ENCODE data around the gene PTPRD.

The PTPRD gene

GRCh38 chr9:8815219-8815618 is 1797.6 kb downstream of the PTPRD start:
- TF ChIP-seq TAF1 (IDR thresholded peaks at IDR 0.05; ENCODE audit: borderline replicate concordance, low read depth, low read length): no peak
- TF ChIP-seq POLR2AphosphoS5 (IDR thresholded peaks at IDR 0.05; ENCODE audit: low read depth, low read length): no peak
- TF ChIP-seq POLR2A (IDR thresholded peaks at IDR 0.05; ENCODE audit: low read depth, low read length): no peak
- FAIRE-seq: no peak
- no peak for DNase-seq (ENCODE audit: insufficient read length)

GRCh38 chr9:8812888-8813287 is 1799.9 kb downstream of the PTPRD start:
- FAIRE-seq (no peak), DNase-seq (ENCODE audit: insufficient read length) (no peak)
- no peak for TF ChIP-seq TAF1 (IDR thresholded peaks at IDR 0.05; ENCODE audit: borderline replicate concordance, low read depth, low read length)
- TF ChIP-seq POLR2A (IDR thresholded peaks at IDR 0.05; ENCODE audit: low read depth, low read length): no peak
- TF ChIP-seq POLR2AphosphoS5 (IDR thresholded peaks at IDR 0.05; ENCODE audit: low read depth, low read length): no peak

- no peak for FAIRE-seq
- TF ChIP-seq POLR2AphosphoS5 (IDR thresholded peaks at IDR 0.05; ENCODE audit: low read depth, low read length) (no peak), POLR2A (IDR thresholded peaks at IDR 0.05; ENCODE audit: low read depth, low read length) (no peak), TAF1 (IDR thresholded peaks at IDR 0.05; ENCODE audit: borderline replicate concordance, low read depth, low read length) (no peak)
- DNase-seq (ENCODE audit: insufficient read length): no peak
These were observed 1803.1 kb downstream of the PTPRD start for GRCh38 chr9:8809741-8810140.

- no peak for TF ChIP-seq POLR2AphosphoS5 (IDR thresholded peaks at IDR 0.05; ENCODE audit: low read depth, low read length)
- no peak for TF ChIP-seq TAF1 (IDR thresholded peaks at IDR 0.05; ENCODE audit: borderline replicate concordance, low read depth, low read length)
- TF ChIP-seq POLR2A (IDR thresholded peaks at IDR 0.05; ENCODE audit: low read depth, low read length): no peak
- no peak for FAIRE-seq
- DNase-seq (ENCODE audit: insufficient read length): no peak
These were observed 1806.7 kb downstream of the PTPRD start for GRCh38 chr9:8806150-8806549.

- no peak for DNase-seq (ENCODE audit: insufficient read length)
- TF ChIP-seq POLR2AphosphoS5 (IDR thresholded peaks at IDR 0.05; ENCODE audit: low read depth, low read length) (no peak), POLR2A (IDR thresholded peaks at IDR 0.05; ENCODE audit: low read depth, low read length) (no peak), TAF1 (IDR thresholded peaks at IDR 0.05; ENCODE audit: borderline replicate concordance, low read depth, low read length) (no peak)
- FAIRE-seq: no peak
These were observed 1808.2 kb downstream of the PTPRD start for GRCh38 chr9:8804613-8805012.

GRCh38 chr9:8802242-8802641 is 1810.6 kb downstream of the PTPRD start:
- FAIRE-seq (no peak), DNase-seq (ENCODE audit: insufficient read length) (no peak)
- TF ChIP-seq POLR2A (IDR thresholded peaks at IDR 0.05; ENCODE audit: low read depth, low read length) (no peak), TAF1 (IDR thresholded peaks at IDR 0.05; ENCODE audit: borderline replicate concordance, low read depth, low read length) (no peak), POLR2AphosphoS5 (IDR thresholded peaks at IDR 0.05; ENCODE audit: low read depth, low read length) (no peak)

GRCh38 chr9:8800196-8800595 is 1812.6 kb downstream of the PTPRD start:
- DNase-seq (ENCODE audit: insufficient read length) (no peak), FAIRE-seq (no peak)
- TF ChIP-seq POLR2A (IDR thresholded peaks at IDR 0.05; ENCODE audit: low read depth, low read length) (no peak), TAF1 (IDR thresholded peaks at IDR 0.05; ENCODE audit: borderline replicate concordance, low read depth, low read length) (no peak), POLR2AphosphoS5 (IDR thresholded peaks at IDR 0.05; ENCODE audit: low read depth, low read length) (no peak)

- no peak for DNase-seq (ENCODE audit: insufficient read length)
- no peak for TF ChIP-seq POLR2AphosphoS5 (IDR thresholded peaks at IDR 0.05; ENCODE audit: low read depth, low read length)
- no peak for TF ChIP-seq TAF1 (IDR thresholded peaks at IDR 0.05; ENCODE audit: borderline replicate concordance, low read depth, low read length)
- TF ChIP-seq POLR2A (IDR thresholded peaks at IDR 0.05; ENCODE audit: low read depth, low read length): no peak
- FAIRE-seq: no peak
These were observed 1813.2 kb downstream of the PTPRD start for GRCh38 chr9:8799615-8800014.

- no peak for DNase-seq (ENCODE audit: insufficient read length)
These were observed 1813.6 kb downstream of the PTPRD start for GRCh38 chr9:8799206-8799605.

GRCh38 chr9:8784838-8785237 is 1828.0 kb downstream of the PTPRD start:
- TF ChIP-seq POLR2AphosphoS5 (IDR thresholded peaks at IDR 0.05; ENCODE audit: low read depth, low read length): no peak
- no peak for TF ChIP-seq TAF1 (IDR thresholded peaks at IDR 0.05; ENCODE audit: borderline replicate concordance, low read depth, low read length)
- TF ChIP-seq POLR2A (IDR thresholded peaks at IDR 0.05; ENCODE audit: low read depth, low read length): no peak
- FAIRE-seq: no peak
- no peak for DNase-seq (ENCODE audit: insufficient read length)

More at GRCh38 chr9:8799206-8799605, 1813.6 kb downstream of the PTPRD start:
- no peak for FAIRE-seq
- TF ChIP-seq POLR2AphosphoS5 (IDR thresholded peaks at IDR 0.05; ENCODE audit: low read depth, low read length) (no peak), TAF1 (IDR thresholded peaks at IDR 0.05; ENCODE audit: borderline replicate concordance, low read depth, low read length) (no peak), POLR2A (IDR thresholded peaks at IDR 0.05; ENCODE audit: low read depth, low read length) (no peak)

GRCh38 chr9:8783941-8784340 is 1828.9 kb downstream of the PTPRD start:
- DNase-seq (ENCODE audit: insufficient read length) (no peak), FAIRE-seq (no peak)
- TF ChIP-seq POLR2AphosphoS5 (IDR thresholded peaks at IDR 0.05; ENCODE audit: low read depth, low read length) (no peak), TAF1 (IDR thresholded peaks at IDR 0.05; ENCODE audit: borderline replicate concordance, low read depth, low read length) (no peak), POLR2A (IDR thresholded peaks at IDR 0.05; ENCODE audit: low read depth, low read length) (no peak)

GRCh38 chr9:8782237-8782636 is 1830.6 kb downstream of the PTPRD start:
- TF ChIP-seq POLR2AphosphoS5 (IDR thresholded peaks at IDR 0.05; ENCODE audit: low read depth, low read length): no peak
- TF ChIP-seq TAF1 (IDR thresholded peaks at IDR 0.05; ENCODE audit: borderline replicate concordance, low read depth, low read length): no peak
- TF ChIP-seq POLR2A (IDR thresholded peaks at IDR 0.05; ENCODE audit: low read depth, low read length): no peak
- DNase-seq (ENCODE audit: insufficient read length) (no peak), FAIRE-seq (no peak)

- no peak for DNase-seq (ENCODE audit: insufficient read length)
- TF ChIP-seq TAF1 (IDR thresholded peaks at IDR 0.05; ENCODE audit: borderline replicate concordance, low read depth, low read length) (no peak), POLR2A (IDR thresholded peaks at IDR 0.05; ENCODE audit: low read depth, low read length) (no peak), POLR2AphosphoS5 (IDR thresholded peaks at IDR 0.05; ENCODE audit: low read depth, low read length) (no peak)
- no peak for FAIRE-seq
These were observed 1831.3 kb downstream of the PTPRD start for GRCh38 chr9:8781458-8781857.

Data from GM12892 (cell line).